RWPE2 (cell line): ENCODE results near the gene NAT14.

Experiments
- ATAC-seq: fragments of 200-7000 bp; cut with Tn5 transposase; 3 replicates; pipeline ENCODE4 v1.9.1; 2021; ENCODE audit warnings: low read depth
- DNase-seq: peaks from one replicate; pipeline ENCODE4 v3.0.0-alpha.2; 2020; ENCODE audit warnings: low spot score
- H3K27ac ChIP-seq: fragments of 450-650 bp; 2 replicates; pipeline ENCODE4 v1.5.1; 2017; ENCODE audit warnings: mild to moderate bottlenecking; ENCODE audit not compliant: poor library complexity, severe bottlenecking
- H3K27me3 ChIP-seq: fragments of 250-450 bp; sonication (Bioruptor Pico); 2 replicates; pipeline ENCODE4 v1.5.1; 2021; ENCODE audit warnings: mild to moderate bottlenecking, moderate library complexity; ENCODE audit not compliant: insufficient read depth, poor library complexity, severe bottlenecking
- H3K36me3 ChIP-seq: fragments of 250-450 bp; sonication (Bioruptor Pico); 2 replicates; pipeline ENCODE4 v1.5.1; 2020; ENCODE audit warnings: low read depth, mild to moderate bottlenecking, moderate library complexity
- H3K4me1 ChIP-seq: fragments of 250-450 bp; sonication (Bioruptor Pico); 2 replicates; pipeline ENCODE4 v1.5.1; 2021; ENCODE audit warnings: mild to moderate bottlenecking, moderate library complexity; ENCODE audit not compliant: insufficient read depth, poor library complexity, severe bottlenecking
- H3K4me3 ChIP-seq: fragments of 250-450 bp; sonication (Bioruptor Pico); 2 replicates; pipeline ENCODE4 v1.5.1; 2021; ENCODE audit warnings: mild to moderate bottlenecking, moderate library complexity; ENCODE audit not compliant: severe bottlenecking
- H3K9me3 ChIP-seq: fragments of 250-450 bp; sonication (Bioruptor Pico); 2 replicates; pipeline ENCODE4 v1.5.1; 2021; ENCODE audit warnings: mild to moderate bottlenecking, moderate library complexity; ENCODE audit not compliant: severe bottlenecking
- CTCF ChIP-seq: fragments of 450-650 bp; IDR thresholded peaks from one replicate; pipeline ENCODE4 v1.5.1; 2017; ENCODE audit warnings: mild to moderate bottlenecking, moderate library complexity; ENCODE audit not compliant: poor library complexity, severe bottlenecking

Gene NAT14

GRCh38 chr19:55516878-55517620 is 32.1 kb downstream of the NAT14 start:
- TF ChIP-seq CTCF = peak; percentile 94
- Histone ChIP-seq H3K9me3 (no peaks in the 10 kb centered on the region), H3K4me1 (no peaks in the 10 kb centered on the region), H3K27me3 (no peaks in the 10 kb centered on the region), H3K27ac (no peak overlapping the region), H3K4me3 (peak overlapping the region; percentile 26), H3K36me3 (no peaks in the 10 kb centered on the region)
- DNase-seq (peak; percentile 88), ATAC-seq (peak; percentile 96)

GRCh38 chr19:55519451-55520311 is 34.7 kb downstream of the NAT14 start:
- ATAC-seq (peak; percentile 52; the same call in 2 of the 3 replicates), DNase-seq (no peak)
- Histone ChIP-seq H3K9me3 (no peaks in the 10 kb centered on the region), H3K27me3 (no peaks in the 10 kb centered on the region), H3K27ac (no peak overlapping the region), H3K4me3 (no peak overlapping the region), H3K4me1 (no peaks in the 10 kb centered on the region), H3K36me3 (no peaks in the 10 kb centered on the region)
- TF ChIP-seq CTCF = no peak

- Histone ChIP-seq H3K4me3 (no peak overlapping the region), H3K9me3 (no peaks in the 10 kb centered on the region), H3K27me3 (no peaks in the 10 kb centered on the region), H3K4me1 (no peaks in the 10 kb centered on the region), H3K27ac (no peak overlapping the region), H3K36me3 (no peaks in the 10 kb centered on the region)
- DNase-seq (no peak), ATAC-seq (no peak)
- TF ChIP-seq CTCF = no peak
Observed at GRCh38 chr19:55520691-55521292, 35.8 kb downstream of the NAT14 start.

GRCh38 chr19:55525289-55526101 is 40.5 kb downstream of the NAT14 start:
- TF ChIP-seq CTCF = no peak
- no peaks in the 10 kb centered on the region for H3K27me3 ChIP-seq
- DNase-seq (no peak), ATAC-seq (no peak)
- no peaks in the 10 kb centered on the region for H3K36me3 ChIP-seq
- no peaks in the 10 kb centered on the region for H3K4me1 ChIP-seq
- H3K4me3 ChIP-seq = no peak overlapping the region
- no peaks in the 10 kb centered on the region for H3K9me3 ChIP-seq
- H3K27ac ChIP-seq = no peak overlapping the region
